Activated B cell treated with CpG ODN at 0.5 μM for 24 hours (primary cell): ENCODE data around the gene EFHB. TPM values are rescaled to one million over a fixed set of nuclear protein-coding genes. Genes with fewer than 3 reads are reported as not detected.

Source experiments
- ATAC-seq: fragments of 200-7000 bp; cut with Tn5 transposase; one replicate; pipeline ENCODE4 v1.10.0; 2021; ENCODE audit warnings: low read depth, mild to moderate bottlenecking, moderate library complexity
- CTCF ChIA-PET: fragments of 350-600 bp; sonication (Branson Sonifier 250); formaldehyde crosslinking; loops from one replicate; lab custom pipeline; 2021; ENCODE audit warnings: antibody characterized with exemption; lab: Charles Lee
- POLR2A ChIA-PET: fragments of 350-600 bp; sonication (Branson Sonifier 250); formaldehyde crosslinking; loops from one replicate; lab custom pipeline; 2021; ENCODE audit warnings: antibody characterized with exemption; lab: Charles Lee
- DNase-seq: peaks from one replicate; pipeline ENCODE4 v3.0.0; 2022
- H3K27ac Mint-ChIP-seq: one replicate; pipeline ENCODE4 v1.8.0; 2020; ENCODE audit warnings: mixed read lengths
- H3K27me3 Mint-ChIP-seq: one replicate; pipeline ENCODE4 v1.8.0; 2021; ENCODE audit warnings: mixed read lengths
- H3K36me3 Mint-ChIP-seq: one replicate; pipeline ENCODE4 v1.8.0; 2021; ENCODE audit warnings: low read depth, mixed read lengths
- H3K4me1 Mint-ChIP-seq: one replicate; pipeline ENCODE4 v1.8.0; 2021; ENCODE audit warnings: mixed read lengths
- H3K4me3 Mint-ChIP-seq: one replicate; pipeline ENCODE4 v1.8.0; 2020; ENCODE audit warnings: mild to moderate bottlenecking, mixed read lengths
- H3K9me3 Mint-ChIP-seq: one replicate; pipeline ENCODE4 v1.8.0; 2020; ENCODE audit warnings: mixed read lengths
- intact Hi-C: fragments of 100-400 bp; cut with micrococcal nuclease; formaldehyde crosslinking; loops from one replicate; pipeline ENCODE4 v1.15.1; 2024
- total RNA-seq: library from RNA; stranded (reverse); gene quantifications from 2 replicates; pipeline ENCODE4 v1.2.3, GENCODE V29; 2022
- TF ChIP-seq, protein P1 (sequence below): fragments of 200-600 bp; IDR thresholded peaks from one replicate; pipeline ENCODE4 v1.8.0; 2022; ENCODE audit warnings: antibody characterized with exemption, mild to moderate bottlenecking

The EFHB gene, protein sequence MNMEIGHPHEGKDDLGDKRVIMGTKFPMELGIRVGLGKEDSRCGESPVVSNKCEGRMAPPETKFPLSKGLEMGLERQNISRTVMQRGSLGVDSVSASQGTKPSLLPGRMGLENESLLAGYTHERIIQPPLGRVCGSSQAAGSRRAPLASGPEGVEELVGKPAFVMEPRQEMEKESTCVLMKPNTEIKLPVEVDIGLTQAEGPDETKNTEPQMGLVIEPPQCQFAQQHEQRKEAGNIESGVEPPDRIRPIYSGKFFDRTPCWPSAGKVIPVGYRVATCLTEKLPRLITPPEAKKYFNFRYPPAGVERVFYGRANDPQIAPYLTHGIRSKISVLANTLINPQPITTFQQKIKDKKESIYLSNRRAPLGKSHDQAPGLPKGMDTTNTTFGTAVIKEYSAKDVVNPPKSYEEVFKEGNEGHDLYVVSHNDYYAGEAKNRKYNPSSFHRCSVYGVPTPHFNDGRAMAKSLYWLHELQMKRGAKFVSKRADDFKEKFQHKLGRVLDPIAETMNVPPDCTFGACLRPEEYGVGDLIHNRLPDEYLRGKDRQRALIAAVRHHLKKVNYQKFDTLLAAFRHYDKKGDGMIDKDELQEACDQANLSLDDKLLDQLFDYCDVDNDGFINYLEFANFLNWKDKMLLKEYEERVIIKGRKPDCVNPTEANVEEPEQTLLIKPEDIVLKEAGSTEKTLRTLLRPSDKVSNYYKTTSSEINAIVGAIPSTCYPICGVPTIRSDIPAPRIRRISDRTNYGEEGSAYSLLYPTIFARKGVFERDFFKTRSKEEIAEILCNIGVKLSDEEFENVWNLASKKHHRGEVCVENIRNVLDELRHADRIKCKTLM
- total RNA-seq: 0.84 TPM in 1 of 2 replicates, not detected in the other

- CTCF ChIA-PET: no interaction called here
- POLR2A ChIA-PET: no interaction called here
- H3K27ac Mint-ChIP-seq: no peak within 1 kb of the TSS
- no peak within 1 kb of the TSS for H3K4me3 Mint-ChIP-seq
- no peak for ATAC-seq
- peaks cover 5% of the 10 kb centered on the region for H3K27me3 Mint-ChIP-seq
- H3K36me3 Mint-ChIP-seq: no peaks in the 10 kb centered on the region
- intact Hi-C loops: no loop called here
- no peak for DNase-seq
- TF ChIP-seq, protein P1, sequence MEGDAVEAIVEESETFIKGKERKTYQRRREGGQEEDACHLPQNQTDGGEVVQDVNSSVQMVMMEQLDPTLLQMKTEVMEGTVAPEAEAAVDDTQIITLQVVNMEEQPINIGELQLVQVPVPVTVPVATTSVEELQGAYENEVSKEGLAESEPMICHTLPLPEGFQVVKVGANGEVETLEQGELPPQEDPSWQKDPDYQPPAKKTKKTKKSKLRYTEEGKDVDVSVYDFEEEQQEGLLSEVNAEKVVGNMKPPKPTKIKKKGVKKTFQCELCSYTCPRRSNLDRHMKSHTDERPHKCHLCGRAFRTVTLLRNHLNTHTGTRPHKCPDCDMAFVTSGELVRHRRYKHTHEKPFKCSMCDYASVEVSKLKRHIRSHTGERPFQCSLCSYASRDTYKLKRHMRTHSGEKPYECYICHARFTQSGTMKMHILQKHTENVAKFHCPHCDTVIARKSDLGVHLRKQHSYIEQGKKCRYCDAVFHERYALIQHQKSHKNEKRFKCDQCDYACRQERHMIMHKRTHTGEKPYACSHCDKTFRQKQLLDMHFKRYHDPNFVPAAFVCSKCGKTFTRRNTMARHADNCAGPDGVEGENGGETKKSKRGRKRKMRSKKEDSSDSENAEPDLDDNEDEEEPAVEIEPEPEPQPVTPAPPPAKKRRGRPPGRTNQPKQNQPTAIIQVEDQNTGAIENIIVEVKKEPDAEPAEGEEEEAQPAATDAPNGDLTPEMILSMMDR: no peak
- H3K9me3 Mint-ChIP-seq: no peaks in the 10 kb centered on the region
- peaks cover 17% of the 10 kb centered on the region for H3K4me1 Mint-ChIP-seq
Measured at GRCh38 chr3:19934098-19934566, at the start of gene EFHB. Gene EFHB, minus strand, starts transcription at chr3:19934217. Its CDS starts 199 bp downstream, at chr3:19934018.

DNA sequence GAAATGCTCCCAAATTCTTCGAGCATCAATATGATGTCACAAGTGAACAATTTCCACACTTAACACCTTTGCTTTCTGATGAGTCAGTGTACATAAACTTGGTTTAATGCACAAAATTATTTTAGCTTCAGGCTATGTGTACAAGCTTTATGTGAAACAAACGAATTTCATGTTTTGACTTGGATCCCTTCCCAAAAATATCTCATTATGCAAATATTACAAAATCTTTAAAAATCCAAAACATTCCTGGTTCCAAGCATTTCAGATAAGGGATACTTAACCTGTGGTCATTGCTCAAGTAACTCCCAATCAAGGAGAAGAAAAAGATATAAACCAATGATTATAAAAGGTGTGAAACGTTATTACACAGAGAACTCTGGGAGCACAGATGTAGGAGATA, 38.0 kb upstream of the EFHB start:
- Mint-ChIP-seq H3K36me3 (peaks cover 59% of the 10 kb centered on the region), H3K4me1 (peaks cover 27% of the 10 kb centered on the region), H3K27me3 (no peaks in the 10 kb centered on the region), H3K4me3 (no peak overlapping the region), H3K9me3 (no peaks in the 10 kb centered on the region), H3K27ac (no peak overlapping the region)
- POLR2A ChIA-PET: no interaction called here
- intact Hi-C loops: no loop called here
- no peak for ATAC-seq
- TF ChIP-seq, protein P1: no peak
- CTCF ChIA-PET: no interaction called here
- DNase-seq: no peak

DNA sequence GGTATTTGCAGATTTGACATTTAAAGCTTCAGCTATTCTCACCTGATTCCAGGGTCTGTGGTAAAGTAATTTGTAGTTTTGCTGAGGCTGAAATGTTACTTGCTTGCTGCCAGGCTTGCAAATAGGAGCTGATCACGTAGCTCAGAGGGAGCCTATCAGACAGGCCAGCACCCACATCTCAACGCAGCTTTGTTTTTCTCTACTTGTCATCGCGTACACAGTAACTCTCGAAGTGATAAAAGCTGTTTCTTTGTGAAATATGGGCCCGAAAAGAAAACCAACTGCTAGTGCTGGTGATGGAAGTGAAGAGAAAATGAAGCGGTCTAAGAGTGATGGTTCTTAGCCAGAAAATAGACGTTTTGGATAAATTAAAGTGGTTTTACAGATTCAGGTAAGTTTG, 36.3 kb upstream of the EFHB start:
- TF ChIP-seq, protein P1: no peak
- Mint-ChIP-seq H3K4me3 (no peak overlapping the region), H3K36me3 (peaks cover 55% of the 10 kb centered on the region), H3K9me3 (no peaks in the 10 kb centered on the region), H3K27ac (no peak overlapping the region), H3K4me1 (peaks cover 36% of the 10 kb centered on the region), H3K27me3 (no peaks in the 10 kb centered on the region)
- ChIA-PET CTCF (no interaction called here), POLR2A (no interaction called here)
- no peak for DNase-seq
- intact Hi-C loops: no loop called here
- ATAC-seq: no peak

GRCh38 chr3:19967812-19968211, 33.8 kb upstream of the EFHB start:
- ChIA-PET CTCF (no interaction called here), POLR2A (no interaction called here)
- Mint-ChIP-seq H3K27me3 (no peaks in the 10 kb centered on the region), H3K4me3 (no peak overlapping the region), H3K4me1 (peaks cover 41% of the 10 kb centered on the region), H3K36me3 (peaks cover 47% of the 10 kb centered on the region), H3K9me3 (no peaks in the 10 kb centered on the region), H3K27ac (no peak overlapping the region)
- intact Hi-C loops: no loop called here
- TF ChIP-seq, protein P1: no peak
- ATAC-seq (no peak), DNase-seq (no peak)

GRCh38 chr3:19967208-19967607, 33.2 kb upstream of the EFHB start:
- TF ChIP-seq, protein P1: no peak
- peaks cover 47% of the 10 kb centered on the region for H3K36me3 Mint-ChIP-seq
- no peak for ATAC-seq
- H3K27ac Mint-ChIP-seq: no peak overlapping the region
- intact Hi-C loops: no loop called here
- POLR2A ChIA-PET: no interaction called here
- no peaks in the 10 kb centered on the region for H3K27me3 Mint-ChIP-seq
- no peak overlapping the region for H3K4me3 Mint-ChIP-seq
- CTCF ChIA-PET: no interaction called here
- no peak for DNase-seq
- peaks cover 41% of the 10 kb centered on the region for H3K4me1 Mint-ChIP-seq
- H3K9me3 Mint-ChIP-seq: no peaks in the 10 kb centered on the region
